K562 (cell line): ENCODE data around the gene MEIG1. TPM values are rescaled to one million over a fixed set of nuclear protein-coding genes. Genes with fewer than 3 reads are reported as not detected.

ENCODE experiments used
- ATAC-seq: fragments of 200-7000 bp; cut with Tn5 transposase; 3 replicates; pipeline ENCODE4 v1.9.1; 2020; ENCODE audit warnings: moderate library complexity
- BruUV-seq: library from RNA; stranded (reverse); fragments of 400-500 nt; replicated peaks from 2 replicates; lab custom pipeline; 2021; lab: Mats Ljungman, UMichigan
- CTCF ChIA-PET: fragments of 300-600 bp; formaldehyde crosslinking; extraction: SDS; loops from one replicate; lab custom pipeline; 2021; ENCODE audit warnings: low intra/inter-chr PET ratio; lab: Yijun Ruan, JAX
- POLR2A ChIA-PET: fragments of 300-600, 350-650 bp; sonication (Branson Sonifier 250); formaldehyde crosslinking; extraction: SDS; loops from one replicate; lab custom pipeline; 2021; ENCODE audit warnings: antibody characterized with exemption, inconsistent platforms; lab: Yijun Ruan, JAX
- DNase-seq, 4 experiments: peaks; one replicate each; pipeline versions ENCODE4 v3.0.0 to v3.0.0-alpha.2; 2011 to 2018; ENCODE audit warnings: low spot score in 3 of 4, mixed read lengths in 3 of 4; ENCODE audit errors: extremely low read depth in 1 of 4
- FAIRE-seq: peaks from 2 replicates; lab custom pipeline; 2011; peaks lifted over from hg19 to GRCh38; lab: Jason Lieb, UNC
- H2AFZ ChIP-seq: 2 replicates; pipeline ENCODE4 v1.6.0; 2011; ENCODE audit warnings: low read depth, low read length, control low read depth, inconsistent platforms
- H3K27ac ChIP-seq: fragments of 200-600 bp; 3 replicates; pipeline ENCODE4 v1.8.0; 2011; ENCODE audit warnings: low read depth, mild to moderate bottlenecking, control low read depth, inconsistent platforms, low read length, moderate library complexity, mixed read lengths; ENCODE audit errors: extremely low read depth
- H3K27me3 ChIP-seq, 2 experiments: fragments of 300-600 bp in 1 of 2; 2 replicates in 1 of 2; 3 replicates in 1 of 2; pipeline versions ENCODE4 v1.6.0 to v1.8.0; 2011; ENCODE audit warnings: inconsistent platforms in 2 of 2, low read length in 2 of 2, mild to moderate bottlenecking in 1 of 2, mixed read lengths in 1 of 2, moderate library complexity in 1 of 2; ENCODE audit not compliant: control insufficient read depth in 2 of 2, insufficient read depth in 2 of 2
- H3K36me3 ChIP-seq: fragments of 300-600 bp; 3 replicates; pipeline ENCODE4 v1.8.0; 2011; ENCODE audit warnings: mild to moderate bottlenecking, low read length, inconsistent platforms; ENCODE audit not compliant: control insufficient read depth, insufficient read depth
- H3K4me1 ChIP-seq, 2 experiments: fragments of 200-600 bp in 1 of 2; replicated peaks in 1 of 2; 2 replicates in 1 of 2; 3 replicates in 1 of 2; pipeline versions ENCODE4 v1.5.1 to v1.8.0; 2011; ENCODE audit warnings: inconsistent platforms in 2 of 2, low read length in 2 of 2, mild to moderate bottlenecking in 1 of 2, mixed read lengths in 1 of 2, moderate library complexity in 1 of 2; ENCODE audit not compliant: control insufficient read depth in 2 of 2, insufficient read depth in 2 of 2
- H3K4me2 ChIP-seq: 2 replicates; pipeline ENCODE4 v1.6.1; 2011; ENCODE audit warnings: low read length, control low read depth, inconsistent platforms, mixed read lengths; ENCODE audit not compliant: insufficient read depth
- H3K4me3 ChIP-seq: fragments of 200-600 bp; sonication (generic), shearing (Covaris generic); 2 replicates; pipeline ENCODE4 v1.5.1; 2016; ENCODE audit warnings: control low read depth, inconsistent platforms
- H3K79me2 ChIP-seq: fragments of 200-600 bp; 3 replicates; pipeline ENCODE4 v1.8.0; 2011; ENCODE audit warnings: low read length, inconsistent platforms; ENCODE audit not compliant: control insufficient read depth, insufficient read depth
- H3K9ac ChIP-seq, 2 experiments: 2 replicates each; pipeline versions ENCODE4 v1.6.0 to v1.6.1; 2011; ENCODE audit warnings: low read depth in 2 of 2, low read length in 2 of 2, control low read depth in 1 of 2, inconsistent platforms in 1 of 2, mild to moderate bottlenecking in 1 of 2, mixed read lengths in 1 of 2; ENCODE audit not compliant: insufficient read depth in 1 of 2
- H3K9me1 ChIP-seq: one replicate; pipeline ENCODE4 v1.6.0; 2011; ENCODE audit warnings: inconsistent platforms, mild to moderate bottlenecking, low read length, moderate library complexity; ENCODE audit not compliant: control insufficient read depth, insufficient read depth
- H3K9me3 ChIP-seq: replicated peaks from 2 replicates; pipeline ENCODE4 v1.5.1; 2011; ENCODE audit warnings: low read depth, low read length, inconsistent platforms; ENCODE audit not compliant: control insufficient read depth, insufficient read depth
- H4K20me1 ChIP-seq: replicated peaks from 2 replicates; pipeline ENCODE4 v1.6.1; 2011; ENCODE audit warnings: low read length, inconsistent platforms, mixed read lengths; ENCODE audit not compliant: control insufficient read depth, insufficient read depth
- CREBBP ChIP-seq: IDR thresholded peaks from one replicate; pipeline ENCODE4 v1.6.1; 2012; ENCODE audit warnings: low read depth, mild to moderate bottlenecking, control low read depth, inconsistent platforms, low read length
- E2F3 ChIP-seq: fragments of 250-450 bp; sonication (Bioruptor Pico); IDR thresholded peaks from 2 replicates; pipeline ENCODE4 v1.4.0; 2020; ENCODE audit warnings: mild to moderate bottlenecking
- GTF2E2 ChIP-seq: fragments of 200-800 bp; sonication (Bioruptor generic); IDR thresholded peaks from 2 replicates; pipeline ENCODE4 v1.6.1; 2016; ENCODE audit warnings: missing genetic modification characterization, missing compliant biosample characterization
- KLF1 ChIP-seq: fragments of 450-650 bp; IDR thresholded peaks from 2 replicates; pipeline ENCODE4 v1.6.1; 2016; ENCODE audit warnings: missing genetic modification characterization, missing compliant biosample characterization
- POLR3A ChIP-seq: IDR thresholded peaks from 2 replicates; pipeline ENCODE4 v1.6.1; 2011; ENCODE audit warnings: borderline replicate concordance, mild to moderate bottlenecking, moderate library complexity; ENCODE audit not compliant: insufficient read length, insufficient read depth; ENCODE audit errors: extremely low read depth
- PRMT5 ChIP-seq: sonication (generic); formaldehyde crosslinking; IDR thresholded peaks from 2 replicates; pipeline ENCODE4 v1.5.0; 2020; ENCODE audit warnings: missing genetic modification reagents
- RFX7 ChIP-seq: fragments of 250-450 bp; sonication (Bioruptor Pico); IDR thresholded peaks from 2 replicates; pipeline ENCODE4 v1.5.1; 2021; ENCODE audit warnings: mild to moderate bottlenecking
- SMAD3 ChIP-seq: fragments of 450-650 bp; formaldehyde crosslinking; conservative IDR thresholded peaks from 2 replicates; pipeline ENCODE4 v1.4.0; 2020; ENCODE audit warnings: mild to moderate bottlenecking
- TSC22D4 ChIP-seq: fragments of 450-650 bp; IDR thresholded peaks from 2 replicates; pipeline ENCODE4 v1.6.1; 2016; ENCODE audit warnings: missing genetic modification characterization, missing biosample characterization, control low read depth
- ZBTB8A ChIP-seq: fragments of 450-650 bp; IDR thresholded peaks from 2 replicates; pipeline ENCODE4 v1.6.1; 2018; ENCODE audit warnings: mild to moderate bottlenecking, moderate library complexity; ENCODE audit not compliant: partially characterized antibody
- ZNF3 ChIP-seq: fragments of 250-450 bp; sonication (Bioruptor Pico); IDR thresholded peaks from 2 replicates; pipeline ENCODE4 v1.5.0; 2021; ENCODE audit warnings: mild to moderate bottlenecking, moderate library complexity
- ZNF436 ChIP-seq: fragments of 250-450, 450-650 bp; sonication (Bioruptor Pico); formaldehyde crosslinking; IDR thresholded peaks from 2 replicates; pipeline ENCODE4 v1.7.0; 2020; ENCODE audit warnings: mild to moderate bottlenecking
- ZNF780A ChIP-seq: fragments of 250-450 bp; sonication (Bioruptor Pico); IDR thresholded peaks from 2 replicates; pipeline ENCODE4 v1.5.0; 2021; ENCODE audit warnings: mild to moderate bottlenecking
- WGBS: fragments of 100-300 bp; shearing (Covaris generic); methylation state at CpG from one replicate; pipeline ENCODE4 v1.1.6; 2016; ENCODE audit warnings: low coverage, mixed read lengths; ENCODE audit not compliant: insufficient coverage; ENCODE audit errors: missing lambda C conversion rate; 5-methylcytosine and 5-hydroxymethylcytosine counted together
- in situ Hi-C: fragments of 300-500 bp; cut with MboI; formaldehyde crosslinking; loops from 4 replicates; pipeline ENCODE4 v1.15.0; 2018; ENCODE audit warnings: inconsistent platforms, mixed read lengths
- intact Hi-C: fragments of 100-400 bp; cut with micrococcal nuclease; formaldehyde crosslinking; loops from 2 replicates; pipeline ENCODE4 v1.14.2; 2022
- polyA plus RNA-seq, 8 experiments: library from polyadenylated mRNA; depleted of rRNA in 4 of 8; stranded (reverse) in 5 of 8; unstranded in 3 of 8; fragments of >200 nt; fragmentation: Nextera tagmentation in 2 of 8; fragmentation: Illumina TruSeq in 1 of 8; extraction: Ambion mirVana in 2 of 8; extraction: Trizol in 1 of 8; gene quantifications; 2 replicates each; pipeline versions ENCODE4 v1.2.1 to v1.2.3, GENCODE V29; 2011 to 2014; ENCODE audit warnings: inconsistent platforms in 1 of 8, missing spikeins in 1 of 8
- total RNA-seq, 7 experiments: library from RNA; depleted of rRNA in 6 of 7; stranded (reverse); fragments of >200 nt in 6 of 7; fragmentation: Illumina TruSeq in 2 of 7; extraction: Trizol in 2 of 7; gene quantifications; 2 replicates each; pipeline versions ENCODE4 v1.2.1 to v1.2.3, GENCODE V29; 2011 to 2021; ENCODE audit warnings: low replicate concordance in 1 of 7
- TF ChIP-seq, protein P1 (sequence below): fragments of 150-350 bp; conservative IDR thresholded peaks from 2 replicates; pipeline ENCODE4 v1.6.1; 2014; ENCODE audit warnings: low read length
- TF ChIP-seq, protein P2 (sequence below): fragments of 450-650 bp; conservative IDR thresholded peaks from 2 replicates; pipeline ENCODE4 v1.6.1; 2016; ENCODE audit warnings: missing genetic modification characterization, low read depth, mild to moderate bottlenecking, missing compliant biosample characterization, moderate library complexity

The MEIG1 gene
- total and polyA plus RNA-seq, 9 of the 15 experiments (the other 6 are each of a cell fraction or from before 2014, with no cell fraction given): 0.19 to 1.7 (median 0.54) TPM; not detected in 3

DNA sequence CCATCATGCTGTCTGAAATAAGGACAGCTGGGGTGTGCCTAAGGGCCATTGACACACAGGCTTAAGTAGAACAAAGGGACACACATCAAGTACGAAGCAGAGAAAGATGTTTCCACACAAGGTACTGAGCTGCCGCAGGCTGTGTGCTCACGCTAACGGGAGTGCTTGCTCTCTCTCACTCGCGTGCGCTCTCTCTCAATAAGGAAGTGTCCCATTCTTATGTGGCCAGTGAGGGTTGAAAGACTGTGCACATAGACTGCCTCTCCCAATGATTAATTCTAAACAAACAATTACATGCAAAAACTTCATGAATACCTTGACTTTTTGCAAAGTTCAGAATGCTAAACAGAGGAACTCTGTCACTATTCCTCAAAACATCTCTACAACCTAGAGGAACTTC is 35.2 kb upstream of the MEIG1 start:
- no peaks in the 10 kb centered on the region for H4K20me1 ChIP-seq
- no peak overlapping the region for H3K4me2 ChIP-seq
- no peak overlapping the region for H2AFZ ChIP-seq
- no peaks in the 10 kb centered on the region for H3K79me2 ChIP-seq
- peaks cover 83% of the 10 kb centered on the region for H3K36me3 ChIP-seq
- ChIA-PET CTCF (no interaction called here), POLR2A (no interaction called here)
- WGBS: 97% methylated on average over 7 of the region's 7 CpGs
- H3K9me1 ChIP-seq: no peaks in the 10 kb centered on the region
- H3K4me3 ChIP-seq: no peak overlapping the region
- H3K9me3 ChIP-seq: no peaks in the 10 kb centered on the region
- H3K27ac ChIP-seq: no peak overlapping the region
- FAIRE-seq (no peak), ATAC-seq (no peak), DNase-seq (no peak)
- H3K9ac ChIP-seq: no peak overlapping the region
- no peaks in the 10 kb centered on the region for H3K27me3 ChIP-seq
- intact Hi-C loops: no loop called here
- no peaks in the 10 kb centered on the region; a peak in 1 of 5 replicates for H3K4me1 ChIP-seq
- no TSS peak for BruUV-seq
- TF ChIP-seq E2F3 (CRISPR knock-in tag): no peak
- no peak for TF ChIP-seq GTF2E2 (tag)
- TF ChIP-seq, protein P1, sequence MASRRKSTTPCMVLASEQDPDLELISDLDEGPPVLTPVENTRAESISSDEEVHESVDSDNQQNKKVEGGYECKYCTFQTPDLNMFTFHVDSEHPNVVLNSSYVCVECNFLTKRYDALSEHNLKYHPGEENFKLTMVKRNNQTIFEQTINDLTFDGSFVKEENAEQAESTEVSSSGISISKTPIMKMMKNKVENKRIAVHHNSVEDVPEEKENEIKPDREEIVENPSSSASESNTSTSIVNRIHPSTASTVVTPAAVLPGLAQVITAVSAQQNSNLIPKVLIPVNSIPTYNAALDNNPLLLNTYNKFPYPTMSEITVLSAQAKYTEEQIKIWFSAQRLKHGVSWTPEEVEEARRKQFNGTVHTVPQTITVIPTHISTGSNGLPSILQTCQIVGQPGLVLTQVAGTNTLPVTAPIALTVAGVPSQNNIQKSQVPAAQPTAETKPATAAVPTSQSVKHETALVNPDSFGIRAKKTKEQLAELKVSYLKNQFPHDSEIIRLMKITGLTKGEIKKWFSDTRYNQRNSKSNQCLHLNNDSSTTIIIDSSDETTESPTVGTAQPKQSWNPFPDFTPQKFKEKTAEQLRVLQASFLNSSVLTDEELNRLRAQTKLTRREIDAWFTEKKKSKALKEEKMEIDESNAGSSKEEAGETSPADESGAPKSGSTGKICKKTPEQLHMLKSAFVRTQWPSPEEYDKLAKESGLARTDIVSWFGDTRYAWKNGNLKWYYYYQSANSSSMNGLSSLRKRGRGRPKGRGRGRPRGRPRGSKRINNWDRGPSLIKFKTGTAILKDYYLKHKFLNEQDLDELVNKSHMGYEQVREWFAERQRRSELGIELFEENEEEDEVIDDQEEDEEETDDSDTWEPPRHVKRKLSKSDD: no peak
- no peak for TF ChIP-seq POLR3A
- no peak for TF ChIP-seq PRMT5 (CRISPR knock-in tag)
- no peak for TF ChIP-seq RFX7 (CRISPR knock-in tag)
- TF ChIP-seq CREBBP: no peak
- TF ChIP-seq ZNF780A (CRISPR knock-in tag): no peak
- TF ChIP-seq ZBTB8A: no peak
- TF ChIP-seq KLF1 (tag): no peak
- TF ChIP-seq, protein P2, sequence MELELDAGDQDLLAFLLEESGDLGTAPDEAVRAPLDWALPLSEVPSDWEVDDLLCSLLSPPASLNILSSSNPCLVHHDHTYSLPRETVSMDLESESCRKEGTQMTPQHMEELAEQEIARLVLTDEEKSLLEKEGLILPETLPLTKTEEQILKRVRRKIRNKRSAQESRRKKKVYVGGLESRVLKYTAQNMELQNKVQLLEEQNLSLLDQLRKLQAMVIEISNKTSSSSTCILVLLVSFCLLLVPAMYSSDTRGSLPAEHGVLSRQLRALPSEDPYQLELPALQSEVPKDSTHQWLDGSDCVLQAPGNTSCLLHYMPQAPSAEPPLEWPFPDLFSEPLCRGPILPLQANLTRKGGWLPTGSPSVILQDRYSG (tag): no peak
- TF ChIP-seq ZNF3: no peak
- no peak for TF ChIP-seq SMAD3 (CRISPR knock-in tag)
- no peak for TF ChIP-seq ZNF436 (CRISPR knock-in tag)
- no peak for TF ChIP-seq TSC22D4 (tag)
- in situ Hi-C loops: no loop called here
